NCI-H1694 (cell line): ENCODE measurements around the gene C20orf204.

Experiments
- DNase-seq: peaks from one replicate; lab custom pipeline; 2025; lab: John Stamatoyannopoulos, UW

Gene C20orf204

GRCh38 chr20:64027981-64028685 is 7.8 kb upstream of the C20orf204 start:
- no peak for DNase-seq

- no peak for DNase-seq
Measured at GRCh38 chr20:64029293-64030117, 6.5 kb upstream of the C20orf204 start.

DNA sequence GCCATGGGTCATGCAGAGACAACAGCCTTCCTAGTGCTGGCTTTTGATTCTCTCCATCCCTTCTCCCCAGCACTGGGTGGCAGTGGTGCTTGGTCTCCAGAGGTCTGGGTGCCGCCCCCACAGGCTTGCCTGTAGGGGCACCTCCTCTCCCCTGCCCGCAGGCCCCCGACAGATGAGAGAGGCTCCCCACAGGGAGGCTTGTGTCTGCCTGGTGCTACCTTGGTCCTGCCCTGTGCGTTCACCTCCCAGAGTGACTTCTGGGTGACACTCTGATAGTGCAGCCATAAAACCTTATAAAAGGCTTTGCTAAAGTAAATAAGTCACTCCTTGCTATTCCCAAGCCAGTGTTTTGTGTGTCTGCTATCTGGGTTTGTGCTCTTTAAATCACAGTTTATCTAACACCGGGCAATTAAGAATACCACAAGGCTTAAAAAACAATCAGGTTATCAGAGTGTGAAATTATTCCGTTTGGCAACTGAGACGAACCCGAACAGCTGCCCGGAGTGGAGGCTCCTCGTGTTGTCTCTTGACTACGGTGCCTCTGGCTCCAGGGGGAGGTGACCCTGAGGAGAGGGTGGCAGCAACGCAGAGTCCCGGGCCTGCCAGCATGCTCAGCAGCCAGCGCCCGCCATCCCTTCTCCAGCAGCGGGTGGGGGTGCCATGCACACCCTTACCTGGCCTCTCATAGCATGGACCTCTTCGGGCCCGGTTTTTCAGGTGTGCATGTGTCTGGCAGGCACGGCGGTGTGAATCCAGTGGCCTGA is 5.4 kb upstream of the C20orf204 start:
- DNase-seq, result no peak

DNA sequence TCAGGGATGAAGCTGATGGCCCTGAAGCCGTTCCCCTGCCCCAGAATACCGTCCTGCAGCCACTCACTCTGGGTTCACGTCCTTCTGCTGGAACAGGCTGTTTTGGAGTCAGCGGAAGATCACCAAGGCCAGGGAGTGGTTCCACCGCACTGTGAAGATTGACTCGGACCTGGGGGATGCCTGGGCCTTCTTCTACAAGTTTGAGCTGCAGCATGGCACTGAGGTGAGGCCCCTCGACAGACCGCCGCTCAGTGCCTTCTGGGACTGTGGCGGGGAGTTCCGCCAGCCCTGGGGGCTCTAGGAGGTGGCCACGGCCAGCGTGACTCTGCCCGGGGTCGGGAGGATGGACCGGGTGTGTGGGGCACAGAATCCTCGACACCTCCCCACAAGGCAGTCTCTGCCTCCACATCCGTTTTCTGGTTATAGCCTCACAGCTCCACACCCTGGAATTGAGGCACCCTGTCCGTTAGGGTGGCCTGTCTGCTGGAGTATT is 4.1 kb upstream of the C20orf204 start:
- no peak for DNase-seq

DNA sequence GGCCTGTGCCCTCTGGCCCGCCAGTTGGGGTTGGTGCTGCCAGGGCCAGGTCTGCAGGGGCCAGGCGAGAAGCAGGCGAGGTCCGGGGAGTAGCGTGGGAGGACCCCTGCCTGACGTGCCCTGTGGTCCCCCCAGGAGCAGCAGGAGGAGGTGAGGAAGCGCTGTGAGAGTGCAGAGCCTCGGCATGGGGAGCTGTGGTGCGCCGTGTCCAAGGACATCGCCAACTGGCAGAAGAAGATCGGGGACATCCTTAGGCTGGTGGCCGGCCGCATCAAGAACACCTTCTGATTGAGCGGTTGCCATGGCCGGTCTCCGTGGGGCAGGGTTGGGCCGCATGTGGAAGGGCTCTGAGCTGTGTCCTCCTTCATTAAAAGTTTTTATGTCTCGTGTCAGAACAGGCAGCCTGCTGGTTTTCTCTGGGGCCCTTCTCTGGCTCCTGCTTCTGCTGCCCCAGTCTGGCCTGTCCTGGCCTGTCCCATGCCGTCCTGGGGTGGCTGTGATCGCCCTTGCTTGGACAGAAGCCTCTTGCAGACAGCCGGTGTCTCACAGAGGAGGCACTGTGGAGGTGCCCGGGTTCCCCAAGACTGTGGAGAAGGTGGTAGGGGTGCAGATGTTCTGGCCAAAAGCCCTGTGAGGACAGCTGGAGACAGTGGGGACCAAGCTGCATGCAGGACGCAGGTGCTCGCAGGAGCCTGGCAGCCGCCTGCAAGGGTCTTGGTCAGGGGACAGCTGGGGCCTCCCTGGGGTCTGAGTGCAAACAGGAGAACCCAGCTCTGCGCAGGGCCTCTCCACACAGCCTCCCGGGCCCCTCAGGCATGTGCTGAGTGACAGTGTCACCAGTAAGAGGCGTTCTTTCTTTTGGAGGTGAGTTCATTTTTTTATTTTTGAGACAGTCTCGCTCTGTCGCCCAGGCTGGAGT is 3.0 kb upstream of the C20orf204 start:
- no peak for DNase-seq

DNA sequence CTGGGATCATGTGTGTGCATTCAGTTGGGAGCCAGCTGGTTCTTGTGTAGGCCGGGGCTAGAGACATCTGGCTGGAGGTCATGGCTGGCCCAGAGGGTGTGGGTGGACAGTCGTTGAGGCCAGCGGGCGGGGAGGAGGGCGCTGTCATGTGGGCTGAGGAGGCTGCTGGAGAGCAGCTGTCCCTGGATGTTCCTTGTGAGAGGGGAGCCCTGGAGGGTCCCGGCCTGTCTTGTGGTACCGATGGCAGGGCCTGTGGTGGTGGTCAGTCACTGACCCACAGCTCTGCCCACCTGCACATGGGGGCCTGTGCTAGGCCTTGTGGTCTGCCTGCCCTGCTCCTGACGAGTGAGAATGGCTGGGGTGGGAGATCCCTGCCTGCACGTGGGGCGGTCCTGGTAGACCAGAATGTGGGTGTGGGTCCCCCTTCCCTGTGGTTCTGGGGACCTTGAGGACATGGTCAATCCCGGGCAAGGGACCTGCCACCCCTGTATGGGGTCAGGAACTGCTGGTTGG is 1.9 kb upstream of the C20orf204 start:
- no peak for DNase-seq

GRCh38 chr20:64035066-64035932 is 683 bp upstream of the C20orf204 start:
- no peak for DNase-seq

GRCh38 chr20:64036346-64037198 is 590 bp downstream of the C20orf204 start:
- DNase-seq, result no peak

GRCh38 chr20:64037199-64037497 is 1.2 kb downstream of the C20orf204 start:
- DNase-seq, result no peak

- no peak for DNase-seq
Measured at GRCh38 chr20:64037498-64038213, 1.7 kb downstream of the C20orf204 start.

DNA sequence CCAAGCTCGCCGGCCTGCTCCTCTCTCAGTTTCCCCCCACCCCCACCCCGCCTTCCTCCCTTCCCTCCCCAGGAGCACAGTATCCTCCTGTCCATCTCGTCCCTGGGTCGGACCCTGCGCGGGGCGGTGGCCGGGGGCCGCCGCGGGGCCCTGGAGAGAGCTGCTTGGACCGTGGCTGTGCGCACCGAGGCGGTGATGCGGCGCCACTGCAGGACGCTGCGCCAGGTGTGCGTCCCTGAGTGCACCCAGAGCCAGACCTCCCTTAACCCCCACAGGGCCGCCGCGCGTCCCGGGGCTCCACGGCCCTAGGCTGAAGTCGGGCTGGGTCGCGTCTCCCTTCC is 2.2 kb downstream of the C20orf204 start:
- no peak for DNase-seq

- peak; percentile 26 for DNase-seq
Measured at GRCh38 chr20:64038565-64039292, 2.7 kb downstream of the C20orf204 start.

- no peak for DNase-seq
Measured at GRCh38 chr20:64039293-64040160, 3.5 kb downstream of the C20orf204 start.

GRCh38 chr20:64040231-64041039 is 4.5 kb downstream of the C20orf204 start:
- DNase-seq, result no peak

GRCh38 chr20:64041040-64041780 is 5.2 kb downstream of the C20orf204 start:
- DNase-seq, result peak; percentile 66

DNA sequence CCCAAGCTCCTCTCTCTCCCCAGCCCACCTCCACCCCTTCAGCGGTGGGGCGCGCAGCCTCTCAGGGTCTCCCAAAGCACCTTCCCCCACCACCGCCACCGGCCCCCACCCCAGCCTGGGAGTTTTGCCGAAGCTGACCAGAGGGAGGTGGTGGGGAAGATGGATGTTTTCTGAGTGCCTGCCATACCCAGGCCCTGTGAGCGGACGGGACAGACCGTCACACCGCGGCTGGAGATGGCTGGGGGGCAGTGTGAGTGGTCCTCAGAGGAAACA is 5.7 kb downstream of the C20orf204 start:
- DNase-seq, result no peak
